H9 (cell line): ENCODE data around the gene ANAPC15. TPM values are rescaled to one million over a fixed set of nuclear protein-coding genes. Genes with fewer than 3 reads are reported as not detected.

Source experiments
- DNase-seq: peaks from one replicate; pipeline ENCODE4 v3.0.0-alpha.2; 2017
- H2AFZ ChIP-seq: one replicate; pipeline ENCODE4 v1.6.1; 2013; ENCODE audit warnings: mild to moderate bottlenecking, low read length, control low read depth, moderate library complexity
- H2AK5ac ChIP-seq: 2 replicates; pipeline ENCODE4 v1.6.1; 2013; ENCODE audit warnings: low read length, control low read depth, mixed read lengths; ENCODE audit not compliant: insufficient read length
- H2BK120ac ChIP-seq: one replicate; pipeline ENCODE4 v1.6.1; 2013; ENCODE audit warnings: low read depth, mild to moderate bottlenecking, low read length, control low read depth, inconsistent platforms; ENCODE audit not compliant: poor library complexity, severe bottlenecking
- H2BK12ac ChIP-seq: 2 replicates; pipeline ENCODE4 v1.6.1; 2013; ENCODE audit warnings: low read length, control low read depth, mixed read lengths, low read depth; ENCODE audit not compliant: insufficient read length
- H2BK15ac ChIP-seq: 2 replicates; pipeline ENCODE4 v1.6.1; 2013; ENCODE audit warnings: low read depth, low read length, control low read depth
- H2BK20ac ChIP-seq: one replicate; pipeline ENCODE4 v1.6.1; 2013; ENCODE audit warnings: low read depth, mild to moderate bottlenecking, low read length, control low read depth, inconsistent platforms; ENCODE audit not compliant: poor library complexity, severe bottlenecking
- H2BK5ac ChIP-seq: 2 replicates; pipeline ENCODE4 v1.6.1; 2013; ENCODE audit warnings: low read length, control low read depth, mixed read lengths; ENCODE audit not compliant: insufficient read length
- H3K14ac ChIP-seq: 2 replicates; pipeline ENCODE4 v1.6.1; 2013; ENCODE audit warnings: low read length, control low read depth; ENCODE audit not compliant: insufficient read depth
- H3K18ac ChIP-seq: 2 replicates; pipeline ENCODE4 v1.6.1; 2013; ENCODE audit warnings: low read depth, mild to moderate bottlenecking, mixed read lengths, low read length, control low read depth; ENCODE audit not compliant: insufficient read length
- H3K23ac ChIP-seq: 2 replicates; pipeline ENCODE4 v1.6.1; 2013; ENCODE audit warnings: low read length, control low read depth, mixed read lengths, low read depth; ENCODE audit not compliant: insufficient read length
- H3K23me2 ChIP-seq: 2 replicates; pipeline ENCODE4 v1.6.1; 2013; ENCODE audit warnings: low read depth, mild to moderate bottlenecking, mixed read lengths, low read length, control low read depth; ENCODE audit not compliant: insufficient read length, poor library complexity, severe bottlenecking
- H3K27ac ChIP-seq: 2 replicates; pipeline ENCODE4 v1.5.1; 2013; ENCODE audit warnings: low read length, control low read depth, mixed read lengths, low read depth; ENCODE audit not compliant: insufficient read length
- H3K27me3 ChIP-seq: 2 replicates; pipeline ENCODE4 v1.6.1; 2013; ENCODE audit warnings: low read length, control low read depth, inconsistent platforms; ENCODE audit not compliant: insufficient read depth
- H3K4ac ChIP-seq: 2 replicates; pipeline ENCODE4 v1.6.1; 2013; ENCODE audit warnings: low read depth, mild to moderate bottlenecking, control low read depth, inconsistent platforms, low read length, moderate library complexity
- H3K4me1 ChIP-seq: 2 replicates; pipeline ENCODE4 v1.6.1; 2013; ENCODE audit warnings: low read length, control low read depth, inconsistent platforms; ENCODE audit not compliant: insufficient read depth
- H3K4me2 ChIP-seq: 2 replicates; pipeline ENCODE4 v1.6.1; 2013; ENCODE audit warnings: low read length, control low read depth, mixed read lengths; ENCODE audit not compliant: insufficient read length, insufficient read depth
- H3K56ac ChIP-seq: 2 replicates; pipeline ENCODE4 v1.6.1; 2013; ENCODE audit warnings: low read depth, mild to moderate bottlenecking, mixed read lengths, low read length, control low read depth; ENCODE audit not compliant: insufficient read length
- H3K79me1 ChIP-seq: 2 replicates; pipeline ENCODE4 v1.6.1; 2013; ENCODE audit warnings: low read depth, mild to moderate bottlenecking, moderate library complexity, low read length, control low read depth, inconsistent platforms; ENCODE audit not compliant: insufficient read depth, poor library complexity, severe bottlenecking
- H3K79me2 ChIP-seq: 2 replicates; pipeline ENCODE4 v1.6.1; 2013; ENCODE audit warnings: low read length, control low read depth, inconsistent platforms; ENCODE audit not compliant: insufficient read depth
- H3K9ac ChIP-seq: 2 replicates; pipeline ENCODE4 v1.6.1; 2013; ENCODE audit warnings: low read length, control low read depth, mixed read lengths; ENCODE audit not compliant: insufficient read length; ENCODE audit errors: extremely low read depth
- H3K9me3 ChIP-seq: one replicate; pipeline ENCODE4 v1.6.1; 2013; ENCODE audit warnings: low read depth, low read length, inconsistent platforms; ENCODE audit not compliant: control insufficient read depth
- H3T11ph ChIP-seq: one replicate; pipeline ENCODE4 v1.6.1; 2013; ENCODE audit warnings: mild to moderate bottlenecking, low read length, control low read depth, inconsistent platforms
- H4K20me1 ChIP-seq: one replicate; pipeline ENCODE4 v1.6.1; 2013; ENCODE audit not compliant: control insufficient read depth, insufficient read length, insufficient read depth
- H4K5ac ChIP-seq: 2 replicates; pipeline ENCODE4 v1.6.1; 2013; ENCODE audit warnings: low read depth, mild to moderate bottlenecking, mixed read lengths, low read length, control low read depth; ENCODE audit not compliant: insufficient read length
- H4K8ac ChIP-seq: replicated peaks from 2 replicates; pipeline ENCODE4 v1.6.1; 2013; ENCODE audit warnings: low read length, control low read depth, mixed read lengths, low read depth; ENCODE audit not compliant: insufficient read length
- H4K91ac ChIP-seq: 2 replicates; pipeline ENCODE4 v1.6.1; 2013; ENCODE audit warnings: low read depth, mild to moderate bottlenecking, moderate library complexity, mixed read lengths, low read length, control low read depth; ENCODE audit not compliant: insufficient read length
- H3K27ac Mint-ChIP-seq, 3 experiments: 2 replicates in 2 of 3; 3 replicates in 1 of 3; pipeline ENCODE4 v1.8.0; 2020 to 2021; ENCODE audit warnings: mixed read lengths in 3 of 3, mild to moderate bottlenecking in 1 of 3, moderate library complexity in 1 of 3
- H3K27me3 Mint-ChIP-seq: 2 replicates; pipeline ENCODE4 v1.8.0; 2021; ENCODE audit warnings: low read depth, mild to moderate bottlenecking, moderate library complexity, mixed read lengths
- H3K36me3 Mint-ChIP-seq, 3 experiments: 2 replicates in 2 of 3; 3 replicates in 1 of 3; pipeline ENCODE4 v1.8.0; 2020 to 2021; ENCODE audit warnings: low read depth in 3 of 3, mixed read lengths in 3 of 3; ENCODE audit not compliant: insufficient read depth in 1 of 3
- H3K4me1 Mint-ChIP-seq, 2 experiments: 2 replicates each; pipeline ENCODE4 v1.8.0; 2020; ENCODE audit warnings: mixed read lengths in 2 of 2
- H3K4me3 Mint-ChIP-seq, 2 experiments: 2 replicates in 1 of 2; 3 replicates in 1 of 2; pipeline ENCODE4 v1.8.0; 2020 to 2021; ENCODE audit warnings: mild to moderate bottlenecking in 2 of 2, mixed read lengths in 2 of 2, moderate library complexity in 1 of 2
- H3K9me3 Mint-ChIP-seq, 2 experiments: 2 replicates in 1 of 2; 3 replicates in 1 of 2; pipeline ENCODE4 v1.8.0; 2020; ENCODE audit warnings: mild to moderate bottlenecking in 2 of 2, mixed read lengths in 2 of 2, moderate library complexity in 1 of 2
- WGBS: extraction: QIAGEN DNeasy Blood & Tissue Kit; methylation state at CpG from one replicate; pipeline ENCODE4 v1.1.7; 2013; ENCODE audit warnings: missing lambda C conversion rate, low lambda C conversion rate, mixed read lengths; ENCODE audit not compliant: insufficient read length; ENCODE audit errors: extremely low coverage; 5-methylcytosine and 5-hydroxymethylcytosine counted together
- total RNA-seq: library from RNA; stranded (reverse); gene quantifications from 2 replicates; pipeline ENCODE4 v1.2.1, GENCODE V29; 2021
- TF ChIP-seq, protein P1 (sequence below): fragments of 200-600 bp; sonication (generic); conservative IDR thresholded peaks from 3 replicates; pipeline ENCODE4 v1.8.0; 2021; ENCODE audit warnings: antibody characterized with exemption, mild to moderate bottlenecking

ANAPC15 gene
- total RNA-seq, 1 experiment from 2014 or later, result 72.6 TPM

DNA sequence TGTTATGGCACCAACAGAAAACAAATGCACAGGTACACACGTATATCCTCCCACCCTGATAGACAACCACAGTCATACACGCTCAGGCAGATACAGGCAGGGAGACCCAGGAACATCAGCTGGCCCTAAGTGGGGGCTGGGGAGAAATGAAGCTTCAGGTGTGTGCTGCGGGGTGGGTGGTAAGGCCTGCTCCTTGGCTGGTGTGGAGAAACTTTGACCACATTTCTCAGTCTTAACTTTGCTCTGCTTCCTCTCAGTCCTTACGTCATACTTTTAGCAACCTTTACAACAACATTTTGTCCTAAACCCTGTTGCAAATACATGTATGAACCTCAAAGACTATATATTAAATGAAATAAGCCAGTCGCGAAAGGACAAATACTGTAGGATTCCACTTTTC lies 6.7 kb upstream of the ANAPC15 start:
- Histone ChIP-seq H3K23ac (no peak overlapping the region), H2AFZ (no peak overlapping the region), H3K79me2 (no peaks in the 10 kb centered on the region), H2BK120ac (no peak overlapping the region), H4K8ac (no peak overlapping the region), H2BK15ac (no peak overlapping the region), H3K23me2 (no peaks in the 10 kb centered on the region), H2BK5ac (no peak overlapping the region), H3K27me3 (no peaks in the 10 kb centered on the region; the same call in 1 of the 2 replicates), H3K9me3 (no peaks in the 10 kb centered on the region), H4K91ac (no peak overlapping the region), H3K4me2 (no peak overlapping the region), H3K14ac (no peak overlapping the region), H2BK12ac (no peak overlapping the region), H2BK20ac (no peak overlapping the region), H3K27ac (no peak overlapping the region), H3K18ac (no peak overlapping the region), H3K4ac (no peak overlapping the region), H3K79me1 (no peaks in the 10 kb centered on the region), H4K20me1 (no peaks in the 10 kb centered on the region), H3K4me1 (no peaks in the 10 kb centered on the region), H3T11ph (no peak overlapping the region), H2AK5ac (no peak overlapping the region), H3K56ac (no peak overlapping the region), H3K9ac (no peak overlapping the region), H4K5ac (no peak overlapping the region)
- Mint-ChIP-seq H3K36me3 (no peaks in the 10 kb centered on the region), H3K4me1 (no peaks in the 10 kb centered on the region), H3K4me3 (no peak overlapping the region), H3K27me3 (peaks cover 61% of the 10 kb centered on the region), H3K9me3 (peaks cover 0 to 3% of the 10 kb centered on the region in 2 experiments; a peak in 3 of 5 replicates), H3K27ac (no peak overlapping the region)
- no CpG with 5 or more reads among the region's 6 CpGs for WGBS
- no peak for DNase-seq
- TF ChIP-seq, protein P1, sequence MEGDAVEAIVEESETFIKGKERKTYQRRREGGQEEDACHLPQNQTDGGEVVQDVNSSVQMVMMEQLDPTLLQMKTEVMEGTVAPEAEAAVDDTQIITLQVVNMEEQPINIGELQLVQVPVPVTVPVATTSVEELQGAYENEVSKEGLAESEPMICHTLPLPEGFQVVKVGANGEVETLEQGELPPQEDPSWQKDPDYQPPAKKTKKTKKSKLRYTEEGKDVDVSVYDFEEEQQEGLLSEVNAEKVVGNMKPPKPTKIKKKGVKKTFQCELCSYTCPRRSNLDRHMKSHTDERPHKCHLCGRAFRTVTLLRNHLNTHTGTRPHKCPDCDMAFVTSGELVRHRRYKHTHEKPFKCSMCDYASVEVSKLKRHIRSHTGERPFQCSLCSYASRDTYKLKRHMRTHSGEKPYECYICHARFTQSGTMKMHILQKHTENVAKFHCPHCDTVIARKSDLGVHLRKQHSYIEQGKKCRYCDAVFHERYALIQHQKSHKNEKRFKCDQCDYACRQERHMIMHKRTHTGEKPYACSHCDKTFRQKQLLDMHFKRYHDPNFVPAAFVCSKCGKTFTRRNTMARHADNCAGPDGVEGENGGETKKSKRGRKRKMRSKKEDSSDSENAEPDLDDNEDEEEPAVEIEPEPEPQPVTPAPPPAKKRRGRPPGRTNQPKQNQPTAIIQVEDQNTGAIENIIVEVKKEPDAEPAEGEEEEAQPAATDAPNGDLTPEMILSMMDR, result no peak
